ENCODE results near the gene C1R. TPM values are rescaled to one million over a fixed set of nuclear protein-coding genes. Genes with fewer than 3 reads are reported as not detected.
A peak's percentile ranks its signal among the peaks of the same experiment; 100 is the strongest.

The C1R gene
- total RNA-seq, 1 donor from 2014 or later, result 367 TPM

DNA sequence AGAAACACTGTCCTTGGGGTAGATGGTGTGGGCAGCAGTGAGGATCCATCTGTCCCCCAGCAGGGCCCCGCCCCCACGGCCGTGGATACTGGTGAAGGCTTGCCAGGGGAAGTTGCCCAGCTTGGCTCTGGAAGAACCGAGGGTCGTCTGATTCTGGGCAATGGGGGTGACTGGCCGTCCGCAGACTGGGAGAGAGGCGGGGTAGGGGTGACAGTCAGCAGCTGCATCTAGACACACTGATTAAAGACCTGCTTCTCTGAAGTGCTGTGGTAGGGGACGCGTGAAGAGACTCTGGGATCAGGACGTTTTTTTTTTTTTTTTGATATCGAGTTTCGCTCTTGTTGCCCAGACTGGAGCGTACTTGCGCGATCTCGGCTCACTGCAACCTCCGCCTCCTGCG is 4.7 kb upstream of the C1R start:
- peaks cover 18% of the 10 kb centered on the region for H3K4me1 ChIP-seq
- ATAC-seq (no peak), DNase-seq (peak; percentile 62)
- H3K27me3 ChIP-seq, result no peaks in the 10 kb centered on the region
- peaks cover 38% of the 10 kb centered on the region for H3K36me3 ChIP-seq
- no peaks in the 10 kb centered on the region for H3K9me3 ChIP-seq
- H3K4me3 ChIP-seq, result no peak overlapping the region
- TF ChIP-seq, protein P1, sequence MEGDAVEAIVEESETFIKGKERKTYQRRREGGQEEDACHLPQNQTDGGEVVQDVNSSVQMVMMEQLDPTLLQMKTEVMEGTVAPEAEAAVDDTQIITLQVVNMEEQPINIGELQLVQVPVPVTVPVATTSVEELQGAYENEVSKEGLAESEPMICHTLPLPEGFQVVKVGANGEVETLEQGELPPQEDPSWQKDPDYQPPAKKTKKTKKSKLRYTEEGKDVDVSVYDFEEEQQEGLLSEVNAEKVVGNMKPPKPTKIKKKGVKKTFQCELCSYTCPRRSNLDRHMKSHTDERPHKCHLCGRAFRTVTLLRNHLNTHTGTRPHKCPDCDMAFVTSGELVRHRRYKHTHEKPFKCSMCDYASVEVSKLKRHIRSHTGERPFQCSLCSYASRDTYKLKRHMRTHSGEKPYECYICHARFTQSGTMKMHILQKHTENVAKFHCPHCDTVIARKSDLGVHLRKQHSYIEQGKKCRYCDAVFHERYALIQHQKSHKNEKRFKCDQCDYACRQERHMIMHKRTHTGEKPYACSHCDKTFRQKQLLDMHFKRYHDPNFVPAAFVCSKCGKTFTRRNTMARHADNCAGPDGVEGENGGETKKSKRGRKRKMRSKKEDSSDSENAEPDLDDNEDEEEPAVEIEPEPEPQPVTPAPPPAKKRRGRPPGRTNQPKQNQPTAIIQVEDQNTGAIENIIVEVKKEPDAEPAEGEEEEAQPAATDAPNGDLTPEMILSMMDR (IDR thresholded peaks at IDR 0.05), result no peak
- H3K27ac ChIP-seq, result no peak overlapping the region
- intact Hi-C loops (cut with DNase I), result loop anchor here (5.0 kb wide), 1 partner anchor 35 kb away; the partner anchor contains the start of gene C1S

GRCh38 chr12:7096006-7096932 is 4.0 kb upstream of the C1R start:
- H3K27me3 ChIP-seq, result no peaks in the 10 kb centered on the region
- no peak overlapping the region for H3K4me3 ChIP-seq
- peaks cover 33% of the 10 kb centered on the region for H3K36me3 ChIP-seq
- H3K4me1 ChIP-seq, result peaks cover 25% of the 10 kb centered on the region
- intact Hi-C loops (cut with DNase I), result loop anchor here (5.0 kb wide), 1 partner anchor 34 kb away; the partner anchor contains the start of gene C1S
- no peaks in the 10 kb centered on the region for H3K9me3 ChIP-seq
- no peak overlapping the region for H3K27ac ChIP-seq
- peak; percentile 50 for DNase-seq
- TF ChIP-seq, protein P1 (IDR thresholded peaks at IDR 0.05), result no peak
- peak; percentile 1 for ATAC-seq

- H3K4me3 ChIP-seq, result no peak overlapping the region
- H3K27me3 ChIP-seq, result no peaks in the 10 kb centered on the region
- peaks cover 37% of the 10 kb centered on the region for H3K4me1 ChIP-seq
- TF ChIP-seq, protein P1 (IDR thresholded peaks at IDR 0.05), result no peak
- no peaks in the 10 kb centered on the region for H3K9me3 ChIP-seq
- ATAC-seq, result peak; percentile 10
- intact Hi-C loops (cut with DNase I), result no loop called here
- H3K27ac ChIP-seq, result no peak overlapping the region
- peak; percentile 42 for DNase-seq
- H3K36me3 ChIP-seq, result peaks cover 25% of the 10 kb centered on the region
Observed at GRCh38 chr12:7093892-7094291, 1.6 kb upstream of the C1R start.

DNA sequence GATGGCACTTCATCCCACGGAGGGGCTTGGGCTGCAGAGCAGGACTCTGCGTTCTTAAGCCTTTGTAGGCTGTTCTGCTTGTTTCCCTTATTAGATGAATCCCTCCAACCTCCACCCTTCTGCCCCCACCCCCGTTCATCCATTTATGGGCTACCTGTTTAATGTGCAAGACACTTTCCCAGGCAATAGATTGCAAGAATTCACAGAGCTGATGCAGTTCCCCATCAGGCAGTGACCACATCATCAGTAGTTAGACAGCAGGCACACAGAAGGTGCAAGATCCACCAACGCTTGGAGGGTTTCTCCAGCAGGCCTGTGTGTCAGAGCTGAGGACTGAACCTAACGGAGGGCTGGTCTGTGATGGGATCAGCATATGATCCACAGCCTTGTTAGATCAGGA is 1.2 kb upstream of the C1R start:
- Histone ChIP-seq H3K4me3 (no peak overlapping the region), H3K4me1 (peaks cover 37% of the 10 kb centered on the region), H3K27me3 (no peaks in the 10 kb centered on the region), H3K9me3 (no peaks in the 10 kb centered on the region), H3K27ac (no peak overlapping the region), H3K36me3 (peaks cover 22% of the 10 kb centered on the region)
- intact Hi-C loops (cut with DNase I), result no loop called here
- DNase-seq, result peak; percentile 17
- no peak for ATAC-seq
- TF ChIP-seq, protein P1 (IDR thresholded peaks at IDR 0.05), result no peak

- no peak overlapping the region for H3K4me3 ChIP-seq
- ATAC-seq (no peak), DNase-seq (peak; percentile 56)
- TF ChIP-seq, protein P1 (IDR thresholded peaks at IDR 0.05), result no peak
- H3K4me1 ChIP-seq, result peaks cover 37% of the 10 kb centered on the region
- H3K27ac ChIP-seq, result peak overlapping the region; percentile 80
- peaks cover 18% of the 10 kb centered on the region for H3K36me3 ChIP-seq
- H3K9me3 ChIP-seq, result no peaks in the 10 kb centered on the region
- no peaks in the 10 kb centered on the region for H3K27me3 ChIP-seq
- intact Hi-C loops (cut with DNase I), result no loop called here
Observed at GRCh38 chr12:7092986-7093460, 778 bp upstream of the C1R start.
